ENCODE results near the gene CMTM4.
"Not testable (repeated sequence)": the region's sequence is repeated elsewhere in the genome, so short reads cannot be mapped to it uniquely, and the experiment has no call there.

Gene CMTM4

DNA sequence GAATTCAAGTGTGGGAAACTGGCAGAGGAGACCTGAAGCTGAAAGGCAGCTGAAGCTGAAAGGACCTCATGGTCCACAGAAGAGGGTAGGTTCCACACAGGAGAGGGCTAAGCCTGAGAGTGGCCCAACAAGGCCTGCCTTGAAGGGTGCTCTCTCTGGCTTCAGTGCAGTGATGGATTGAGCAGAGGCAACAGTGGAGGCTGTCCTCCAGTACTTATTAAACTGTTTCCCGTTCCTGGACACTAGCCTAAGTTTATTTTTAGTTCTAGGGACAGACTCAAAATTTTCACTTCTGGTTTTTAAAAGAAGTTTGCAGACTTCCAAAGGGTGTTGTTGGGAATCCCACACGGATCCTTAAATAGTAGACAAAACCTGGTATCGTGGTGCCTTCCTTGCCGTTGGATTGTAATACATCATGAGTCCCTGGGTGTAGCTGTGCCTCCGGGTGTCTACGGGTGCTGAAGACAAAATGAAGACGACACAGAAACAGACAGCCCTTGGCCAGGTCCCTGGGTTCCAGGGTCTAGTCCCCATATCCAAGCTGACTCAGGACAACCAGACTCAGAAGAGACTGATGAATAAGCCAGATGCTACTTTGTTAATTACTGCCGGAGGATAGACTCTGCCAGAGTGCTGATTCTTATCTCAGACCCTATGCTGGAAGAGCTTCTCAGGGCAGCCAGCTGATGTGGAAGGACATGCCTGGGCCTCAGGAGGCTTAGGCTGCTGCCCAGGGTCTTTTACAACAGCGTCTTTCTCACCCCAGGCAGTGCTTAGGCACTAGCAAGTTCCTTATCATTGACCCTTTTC is 7.1 kb upstream of the CMTM4 start:
- DNase-seq = no peak

DNA sequence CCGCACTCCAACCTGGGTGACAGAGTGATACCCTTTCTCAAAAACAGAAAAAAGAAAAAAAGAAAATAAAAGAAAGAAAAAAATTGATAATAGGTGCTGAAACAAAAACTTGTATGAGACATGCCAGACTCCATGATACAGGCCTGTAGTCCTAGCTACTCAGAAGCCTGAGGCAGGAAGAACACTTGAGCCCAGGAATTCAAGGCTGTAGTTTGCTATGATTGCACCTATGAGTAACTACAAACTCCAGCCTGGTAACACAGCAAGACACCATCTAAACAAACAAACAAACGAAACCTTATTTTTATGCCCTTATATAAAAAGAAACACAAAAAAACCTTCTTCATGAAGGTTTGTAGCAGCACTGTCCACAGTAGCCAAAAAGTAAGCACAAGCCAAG is 5.0 kb upstream of the CMTM4 start:
- no peak for DNase-seq

GRCh38 chr16:66701026-66701425 is 4.5 kb upstream of the CMTM4 start:
- no peak for DNase-seq

DNA sequence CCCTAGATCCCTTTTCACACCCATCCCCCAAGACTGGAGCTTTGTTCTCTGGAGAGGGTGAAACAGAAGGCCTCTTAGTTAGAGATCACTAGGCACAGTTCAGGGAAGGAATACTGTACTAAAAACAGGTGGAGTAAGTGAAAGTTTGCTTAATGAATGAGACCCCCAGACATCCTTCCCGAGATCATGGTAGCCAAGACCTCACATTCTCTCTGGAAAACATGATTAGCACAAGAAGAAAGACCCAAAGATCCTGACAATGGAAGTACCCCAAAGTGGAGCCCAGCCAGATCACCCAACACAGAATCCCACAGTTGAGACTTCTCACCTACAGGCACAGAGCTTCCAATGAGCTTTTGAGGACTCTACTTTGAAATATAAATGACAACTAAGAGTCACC is 3.4 kb upstream of the CMTM4 start:
- DNase-seq = no peak

DNA sequence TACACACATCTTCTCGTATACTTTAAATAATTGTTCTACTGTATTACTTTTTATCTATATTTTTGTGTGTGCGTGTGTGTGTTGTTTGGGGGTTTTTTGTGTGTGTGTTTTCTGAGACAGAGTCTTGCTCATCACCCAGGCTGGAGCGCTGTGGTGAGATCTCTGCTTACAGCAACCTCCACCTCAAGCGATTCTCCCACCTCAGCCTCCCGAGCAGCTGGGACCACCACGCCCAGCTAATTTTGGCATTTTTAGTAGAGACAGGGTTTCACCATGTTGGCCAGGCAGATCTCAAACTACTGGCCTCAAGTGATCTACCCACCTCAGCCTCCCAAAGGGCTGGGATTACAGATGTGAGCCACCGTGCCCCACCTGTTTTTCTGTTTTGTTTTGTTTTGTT is 1.5 kb upstream of the CMTM4 start:
- no peak for DNase-seq

DNA sequence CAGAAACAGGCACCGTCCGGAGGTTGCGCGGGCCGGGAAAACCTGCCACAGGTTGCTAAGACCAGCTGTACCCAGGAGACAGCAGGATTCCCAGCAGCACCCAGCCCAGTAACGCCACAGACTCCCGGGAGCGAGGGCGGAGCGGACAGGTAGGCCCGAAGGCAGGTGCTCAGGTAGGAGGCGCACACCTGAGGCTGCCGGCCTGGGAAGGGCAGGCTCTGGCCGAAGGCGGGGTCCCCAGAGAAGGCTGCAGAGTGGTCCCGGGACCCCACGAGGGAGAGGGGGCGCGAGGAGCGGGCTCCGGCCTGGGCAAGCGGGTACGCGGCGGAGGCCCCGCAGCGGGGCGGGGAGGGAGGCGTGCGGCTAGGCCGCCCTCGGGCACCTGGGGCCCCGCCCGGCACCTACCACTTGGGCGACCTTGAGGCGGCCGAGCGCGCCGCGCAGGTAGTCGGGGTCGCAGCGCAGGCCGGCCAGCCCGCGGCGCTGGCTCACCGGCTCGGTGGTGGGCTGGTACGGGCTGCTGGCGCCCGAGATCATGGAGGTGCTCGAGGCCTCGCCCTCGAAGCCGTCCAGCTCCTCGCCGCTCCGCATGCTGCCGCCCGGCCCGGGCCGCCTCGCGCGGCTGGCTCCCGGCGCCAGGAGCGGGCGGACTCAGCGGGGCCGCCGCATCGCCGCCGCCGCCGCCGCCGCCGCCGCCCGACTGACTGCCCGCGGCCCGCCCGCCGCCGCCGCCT is 441 bp downstream of the CMTM4 start:
- no peak for DNase-seq

- DNase-seq = no peak
Measured at GRCh38 chr16:66695471-66695934, 1.0 kb downstream of the CMTM4 start.

- no peak for DNase-seq
Measured at GRCh38 chr16:66693149-66693548, 3.4 kb downstream of the CMTM4 start.

DNA sequence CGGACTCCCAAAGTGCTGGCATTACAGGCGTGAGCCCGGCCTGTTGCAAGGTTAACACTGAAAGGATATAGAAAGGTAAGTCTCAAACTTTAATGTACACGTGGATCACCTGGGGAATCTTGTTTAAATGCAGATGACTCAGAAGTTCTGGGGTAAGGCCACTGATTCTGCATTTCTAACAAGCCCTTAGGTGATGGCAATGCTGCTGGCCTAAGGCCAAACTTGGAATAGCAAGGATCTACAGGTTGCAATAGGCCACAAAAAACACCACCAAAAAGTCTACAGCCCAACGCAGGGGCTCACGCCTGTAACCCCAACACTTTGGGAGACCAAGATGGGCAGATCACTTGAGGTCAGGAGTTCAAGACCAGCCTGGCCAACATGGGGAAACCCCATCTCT is 4.2 kb downstream of the CMTM4 start:
- no peak for DNase-seq

GRCh38 chr16:66691234-66691633 is 5.3 kb downstream of the CMTM4 start:
- no peak for DNase-seq

DNA sequence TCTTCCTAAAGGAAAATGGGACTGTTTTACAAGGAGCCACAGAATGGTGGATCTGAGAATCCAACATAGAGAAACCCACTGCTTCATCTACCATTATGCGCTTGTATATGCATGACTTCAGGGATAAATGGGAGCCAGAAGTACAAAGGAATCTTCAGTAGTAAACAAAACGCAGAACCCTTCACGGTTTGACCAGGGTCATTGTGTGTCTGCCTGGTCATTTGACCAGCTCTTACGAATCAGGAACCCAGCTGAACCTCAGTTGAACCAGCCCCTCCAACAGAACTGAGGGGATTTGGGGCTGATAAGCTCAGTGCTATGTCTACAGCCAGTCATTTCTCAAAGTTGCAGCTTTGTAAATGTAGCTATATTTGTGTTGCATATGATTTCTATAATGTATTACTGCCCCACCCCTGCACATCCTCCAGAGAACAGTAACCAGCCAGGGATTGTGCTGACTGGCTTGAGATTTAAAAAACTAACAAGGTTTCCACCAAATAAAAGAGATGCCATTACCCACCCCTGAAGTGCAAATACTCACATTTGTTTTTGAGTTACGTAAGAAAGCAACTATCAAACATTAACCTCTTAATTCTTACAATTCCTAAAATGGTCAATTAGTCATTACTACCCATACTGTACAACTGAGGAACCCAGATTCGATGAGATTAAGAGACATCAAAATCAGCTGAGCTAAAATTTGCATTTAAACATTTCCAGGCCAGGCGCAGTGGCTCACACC is 6.3 kb downstream of the CMTM4 start:
- DNase-seq = no peak

GRCh38 chr16:66689282-66689681 is 7.3 kb downstream of the CMTM4 start:
- DNase-seq = no peak

DNA sequence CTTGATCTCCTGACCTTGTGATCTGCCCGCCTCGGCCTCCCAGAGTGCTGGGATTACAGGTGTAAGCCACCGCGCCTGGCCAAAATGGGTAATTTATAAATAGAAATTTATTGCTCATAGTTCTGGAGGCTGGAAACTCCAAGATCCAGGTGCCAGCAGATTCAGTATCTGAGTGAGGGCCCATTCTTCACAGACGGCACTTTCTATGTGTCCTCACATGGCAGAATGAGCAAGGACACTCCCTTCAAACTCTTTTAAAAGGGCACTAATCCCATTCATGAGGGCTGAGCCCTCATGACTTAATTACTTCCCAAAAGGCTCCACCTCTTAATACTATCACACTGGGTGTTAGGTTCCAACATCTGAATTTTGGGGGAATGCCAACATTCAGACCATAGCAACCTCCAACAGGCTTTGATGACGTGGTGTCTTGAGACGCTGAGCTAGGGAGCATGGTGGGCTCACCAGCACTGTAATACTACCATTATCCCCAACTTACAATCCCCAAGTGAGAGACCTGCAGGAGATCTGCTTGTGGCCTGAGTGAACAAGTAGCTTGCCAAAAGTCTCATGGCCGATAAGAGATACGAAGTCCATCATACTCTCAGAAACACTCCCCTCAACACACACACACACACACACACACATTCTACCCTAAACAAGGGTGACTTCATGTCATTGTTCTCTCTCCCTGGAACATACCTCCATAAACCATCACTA is 8.5 kb downstream of the CMTM4 start:
- no peak for DNase-seq

DNA sequence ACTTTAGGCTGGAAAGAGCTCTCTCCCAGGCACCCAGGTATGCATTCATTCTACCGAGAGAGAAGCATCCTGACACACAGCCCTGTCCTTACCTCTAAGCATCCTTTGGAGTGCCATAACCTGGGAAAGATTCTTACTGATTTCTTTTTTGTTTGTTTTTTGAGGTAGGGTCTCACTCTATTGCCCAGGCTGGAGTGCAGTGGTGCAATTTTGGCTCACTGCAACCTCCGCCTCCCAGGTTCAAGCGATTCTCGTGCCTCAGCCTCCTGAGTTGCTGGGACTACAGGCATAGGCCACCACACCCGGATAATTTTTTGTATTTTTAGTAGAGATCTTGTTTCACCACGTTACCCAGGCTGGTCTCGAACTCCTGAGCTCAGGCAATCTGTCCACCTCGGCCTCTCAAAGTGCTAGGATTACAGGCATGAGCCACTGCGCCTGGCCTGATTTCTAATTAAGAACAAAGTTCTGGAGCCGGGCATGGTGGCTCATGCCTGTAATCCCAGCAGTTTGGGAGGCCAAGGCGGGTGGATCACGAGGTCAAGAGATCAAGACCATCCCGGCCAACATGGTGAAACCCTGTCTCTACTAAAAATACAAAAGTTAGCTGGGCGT is 10.9 kb downstream of the CMTM4 start:
- DNase-seq = not testable (repeated sequence)

- DNase-seq = no peak
Measured at GRCh38 chr16:66682271-66682670, 14.3 kb downstream of the CMTM4 start.

- no peak for DNase-seq
Measured at GRCh38 chr16:66681676-66682075, 14.9 kb downstream of the CMTM4 start.

DNA sequence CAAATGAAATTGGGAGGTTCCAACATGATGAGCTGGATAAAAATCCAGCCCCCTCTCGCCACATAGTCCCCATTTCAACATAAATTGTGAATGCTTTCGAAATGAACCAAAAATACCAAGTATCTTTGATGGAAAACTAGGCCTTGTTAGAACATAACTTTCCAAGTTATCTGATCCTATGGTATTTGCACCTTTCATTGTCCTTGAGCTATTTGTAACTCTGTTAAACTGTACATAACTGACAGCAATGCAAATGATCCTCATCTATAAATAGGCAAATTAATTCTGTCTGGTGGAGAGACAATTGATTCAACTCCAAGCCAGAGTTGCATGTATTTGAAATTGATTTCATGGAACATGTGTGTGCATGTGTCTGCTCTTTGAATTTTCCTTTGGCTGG is 18.2 kb downstream of the CMTM4 start:
- no peak for DNase-seq

DNA sequence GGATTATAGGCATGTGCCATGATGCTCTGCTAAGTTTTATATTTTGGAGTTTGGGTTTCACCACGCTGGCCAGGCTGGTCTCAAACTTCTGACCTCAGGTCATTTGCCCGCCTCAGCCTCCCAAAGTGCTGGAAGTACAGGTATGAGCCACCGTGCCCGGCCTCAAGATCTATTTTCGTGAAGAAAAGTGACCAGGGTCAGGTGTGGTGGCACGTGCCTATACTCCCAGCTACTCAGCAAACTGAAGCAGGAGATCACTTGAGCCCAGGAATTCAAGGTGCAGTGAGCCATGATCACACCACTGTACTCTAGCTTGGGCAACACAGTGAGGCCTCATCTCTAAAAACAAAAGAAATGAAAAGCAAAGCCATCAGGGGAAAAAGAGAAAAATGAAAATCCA is 18.7 kb downstream of the CMTM4 start:
- DNase-seq = no peak

DNA sequence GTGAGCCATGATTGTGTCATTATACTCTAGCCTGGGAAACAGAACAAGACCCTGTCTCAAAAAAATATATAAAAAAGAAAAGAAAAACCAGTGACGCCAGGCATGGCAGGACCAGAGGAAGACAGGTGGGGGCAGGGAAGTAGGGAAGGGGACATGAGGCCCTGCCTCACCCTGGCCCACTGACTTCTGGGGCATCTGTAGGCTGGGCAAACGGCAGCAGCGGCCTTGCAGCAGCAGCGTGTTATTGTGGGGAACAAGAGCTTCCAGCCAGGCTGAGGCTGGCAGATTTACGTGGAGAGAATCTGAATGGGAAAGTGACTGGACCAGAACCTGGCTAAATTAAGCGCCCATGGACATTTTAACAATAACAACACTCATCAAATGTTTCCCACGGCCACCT is 19.4 kb downstream of the CMTM4 start:
- DNase-seq = no peak

DNA sequence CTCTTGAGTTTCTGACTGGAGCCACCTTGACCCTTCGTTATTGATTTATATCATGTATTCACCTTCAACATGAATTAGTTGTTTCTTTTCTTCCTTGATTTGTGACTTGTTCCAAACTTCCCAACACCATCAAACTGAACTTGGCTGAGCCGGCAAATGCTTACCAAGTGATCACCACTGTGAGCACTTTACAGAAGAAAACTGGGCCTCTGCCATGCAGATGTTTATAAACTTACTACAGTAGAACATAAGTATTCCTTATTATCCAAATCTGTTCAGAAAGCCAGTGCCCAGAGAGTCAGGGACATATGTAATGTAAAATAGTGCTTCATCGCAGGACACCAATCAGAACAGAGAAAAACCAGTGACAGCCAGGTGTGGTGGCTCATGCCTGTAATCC is 19.9 kb downstream of the CMTM4 start:
- no peak for DNase-seq

GRCh38 chr16:66673691-66674090 is 22.9 kb downstream of the CMTM4 start:
- DNase-seq = no peak

GRCh38 chr16:66670691-66671388 is 25.7 kb downstream of the CMTM4 start:
- DNase-seq = no peak
